Mucosa of gallbladder (tissue), 1 donor: ENCODE measurements around the gene CENPN. TPM values are rescaled to one million over a fixed set of nuclear protein-coding genes. Genes with fewer than 3 reads are reported as not detected.

Experiments
- DNase-seq: peaks from one replicate; pipeline ENCODE4 v3.0.0-alpha.2; 2020; ENCODE audit warnings: low spot score
- total RNA-seq: library from RNA; stranded (reverse); gene quantifications from one replicate; pipeline ENCODE4 v1.2.1, GENCODE V29; 2021
- donor health status: DM: no; HTN: no; CAD: no.

Gene CENPN
- total RNA-seq, 1 donor from 2014 or later, result 9.3 TPM

DNA sequence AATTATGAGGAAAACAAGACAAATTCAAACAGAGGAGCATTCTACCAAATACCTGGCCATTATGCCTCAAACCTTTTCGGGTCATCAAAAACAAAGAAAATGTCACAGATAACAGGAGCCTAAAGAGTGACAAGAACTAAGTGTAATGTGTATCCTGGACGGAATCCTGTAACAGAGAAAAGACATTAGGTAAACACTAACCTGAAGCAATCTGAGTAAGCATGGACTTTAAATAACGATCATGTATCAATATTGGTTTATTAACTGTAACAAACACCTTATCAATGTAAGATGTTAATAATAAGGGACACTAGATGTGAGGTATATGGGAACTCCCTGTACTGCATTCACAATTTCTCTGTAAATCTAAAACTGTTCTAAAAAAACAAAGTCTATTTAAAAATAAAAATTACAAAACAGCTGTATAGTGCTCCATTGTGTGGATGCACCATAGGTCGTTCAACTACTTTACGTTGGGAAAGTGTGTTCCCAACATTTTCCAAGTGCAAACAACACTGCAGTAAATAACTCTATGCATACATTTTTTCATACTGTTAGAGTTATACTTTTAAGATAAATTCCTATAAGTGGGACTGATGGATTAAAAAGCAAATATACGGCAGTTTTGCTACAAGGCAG, 15.1 kb upstream of the CENPN start:
- DNase-seq, result no peak

- DNase-seq, result no peak
These were observed 14.2 kb upstream of the CENPN start for GRCh38 chr16:80992676-80993293.

DNA sequence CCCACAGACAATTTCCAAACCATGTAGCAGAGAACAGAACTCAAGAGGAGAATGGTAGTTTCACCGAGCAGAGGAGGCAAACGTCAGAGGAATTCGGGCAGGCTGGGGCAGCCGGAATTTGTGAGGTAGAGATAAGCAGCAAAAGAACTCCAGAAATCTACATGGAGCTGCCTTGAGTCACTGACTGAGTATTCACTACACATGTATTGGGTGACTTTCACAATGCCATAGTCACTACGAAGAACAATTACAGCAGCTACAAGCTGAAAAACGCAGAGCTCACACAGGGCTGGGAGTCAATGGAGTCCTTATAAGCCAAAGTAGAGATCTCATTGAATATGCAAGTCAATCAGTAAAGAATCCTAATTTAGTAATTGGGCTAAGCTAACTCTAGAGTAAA, 13.7 kb upstream of the CENPN start:
- DNase-seq, result peak; percentile 23

DNA sequence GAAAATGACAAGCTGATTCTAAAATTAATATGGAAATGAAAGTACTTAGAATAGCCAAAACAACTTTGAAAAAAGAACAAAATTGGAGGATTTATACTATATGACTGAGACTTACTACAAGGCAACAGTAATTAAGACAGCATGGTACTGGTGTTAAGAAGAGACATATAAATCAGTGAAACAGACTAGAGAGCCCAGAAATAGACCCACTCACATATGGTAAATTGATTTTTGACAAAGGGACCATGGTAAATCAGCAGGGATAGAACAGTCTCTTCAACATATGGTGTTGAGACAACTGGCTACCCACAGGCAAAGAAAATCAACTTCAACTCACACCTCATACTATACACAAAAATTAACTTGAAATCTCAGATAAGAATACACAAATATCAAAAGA, 13.2 kb upstream of the CENPN start:
- DNase-seq, result no peak

- DNase-seq, result no peak
These were observed 12.6 kb upstream of the CENPN start for GRCh38 chr16:80994451-80994850.

GRCh38 chr16:80996688-80997138, 10.3 kb upstream of the CENPN start:
- DNase-seq, result no peak

- DNase-seq, result peak; percentile 13
These were observed 9.7 kb upstream of the CENPN start for GRCh38 chr16:80997139-80997798.

- no peak for DNase-seq
These were observed 8.9 kb upstream of the CENPN start for GRCh38 chr16:80997964-80998620.

DNA sequence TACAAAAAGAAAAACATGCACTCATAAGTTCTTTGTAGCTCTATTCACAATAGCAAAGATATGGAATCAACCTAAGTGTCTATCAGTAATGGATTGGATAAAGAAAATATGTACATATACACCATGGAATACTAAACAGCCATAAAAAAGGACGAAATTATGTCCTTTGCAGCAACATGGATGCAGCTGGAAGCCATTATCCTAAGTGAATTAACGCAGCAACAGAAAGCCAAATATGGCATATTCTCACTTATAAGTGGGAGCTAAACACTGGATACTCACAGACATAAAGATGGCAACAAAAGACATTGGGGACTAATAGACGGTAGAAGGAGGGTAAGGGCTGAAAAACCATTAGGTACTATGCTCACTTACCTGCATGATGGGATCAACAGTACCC, 6.1 kb upstream of the CENPN start:
- no peak for DNase-seq

DNA sequence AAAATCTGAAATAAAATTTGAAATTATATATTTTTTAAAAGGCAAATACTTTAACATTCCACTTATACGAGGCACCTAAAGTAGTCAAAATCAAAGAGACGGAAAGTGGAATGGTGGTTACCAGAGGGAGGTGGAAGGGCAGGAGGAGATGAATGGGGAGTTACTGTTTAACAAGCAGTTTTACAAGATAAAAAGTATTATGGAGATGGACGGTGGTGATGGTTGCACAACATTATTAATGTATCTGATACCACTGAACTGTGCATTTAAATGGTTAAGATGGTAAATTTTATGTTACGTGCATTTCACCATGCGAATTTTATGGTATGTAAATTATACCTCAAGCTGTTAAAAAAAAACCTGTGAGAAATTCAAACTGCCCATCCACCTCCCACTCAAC, 5.7 kb upstream of the CENPN start:
- no peak for DNase-seq

DNA sequence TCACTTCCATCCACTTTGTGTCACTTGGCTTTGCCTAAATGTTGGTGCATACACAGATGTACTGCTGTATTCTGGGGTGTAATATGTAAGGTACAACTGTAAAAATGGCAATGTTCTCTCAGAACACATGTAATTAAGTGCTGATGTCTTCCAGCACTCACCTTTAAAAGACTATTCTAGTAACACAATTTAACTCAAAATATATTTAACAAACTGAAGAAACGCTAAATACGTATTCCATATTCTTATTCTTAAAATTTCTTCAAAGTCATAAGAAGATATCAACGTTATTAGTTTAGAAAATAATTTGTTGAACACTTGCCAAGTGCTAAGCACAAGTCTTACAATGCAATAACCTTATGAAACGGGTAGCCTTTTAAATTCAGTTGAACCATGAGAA, 4.0 kb upstream of the CENPN start:
- no peak for DNase-seq

DNA sequence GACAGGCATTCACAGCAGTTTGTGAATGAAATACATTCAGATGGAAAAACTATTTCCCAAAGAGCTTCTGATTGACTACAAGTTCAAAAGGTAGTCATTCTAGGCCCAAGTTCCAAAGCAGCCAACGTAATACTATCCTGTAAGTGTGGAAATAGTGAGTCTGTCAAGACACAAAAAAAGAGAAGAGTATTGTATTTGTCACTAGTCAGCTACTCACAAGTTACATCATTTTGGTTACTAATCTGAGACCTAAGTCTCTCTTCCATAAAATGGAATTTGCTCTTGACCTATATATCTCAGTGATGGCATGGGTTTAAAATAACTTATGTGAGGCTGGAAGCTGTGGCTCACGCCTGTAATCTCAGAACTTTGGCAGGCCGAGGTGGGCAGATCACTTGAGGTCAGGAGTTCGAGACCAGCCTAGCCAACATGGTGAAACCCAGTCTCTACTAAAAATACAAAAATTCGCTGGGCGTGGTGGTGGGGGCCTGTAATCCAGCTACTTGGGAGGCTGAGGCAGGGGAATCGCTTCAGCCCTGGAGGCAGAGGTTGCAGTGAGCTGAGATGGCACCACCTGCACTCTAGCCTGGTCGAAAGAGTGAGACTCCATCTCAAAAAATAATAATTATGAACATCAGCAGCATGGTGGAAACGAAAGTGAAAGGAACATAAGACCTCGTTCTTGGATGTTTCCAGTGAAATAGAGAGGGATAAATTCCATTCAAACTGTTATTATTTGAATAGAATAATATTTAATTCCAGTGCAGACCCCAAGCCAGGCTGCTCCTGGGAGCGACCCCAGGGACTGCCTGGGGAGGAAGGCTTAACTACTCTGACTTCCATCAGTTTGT, 3.2 kb upstream of the CENPN start:
- no peak for DNase-seq

DNA sequence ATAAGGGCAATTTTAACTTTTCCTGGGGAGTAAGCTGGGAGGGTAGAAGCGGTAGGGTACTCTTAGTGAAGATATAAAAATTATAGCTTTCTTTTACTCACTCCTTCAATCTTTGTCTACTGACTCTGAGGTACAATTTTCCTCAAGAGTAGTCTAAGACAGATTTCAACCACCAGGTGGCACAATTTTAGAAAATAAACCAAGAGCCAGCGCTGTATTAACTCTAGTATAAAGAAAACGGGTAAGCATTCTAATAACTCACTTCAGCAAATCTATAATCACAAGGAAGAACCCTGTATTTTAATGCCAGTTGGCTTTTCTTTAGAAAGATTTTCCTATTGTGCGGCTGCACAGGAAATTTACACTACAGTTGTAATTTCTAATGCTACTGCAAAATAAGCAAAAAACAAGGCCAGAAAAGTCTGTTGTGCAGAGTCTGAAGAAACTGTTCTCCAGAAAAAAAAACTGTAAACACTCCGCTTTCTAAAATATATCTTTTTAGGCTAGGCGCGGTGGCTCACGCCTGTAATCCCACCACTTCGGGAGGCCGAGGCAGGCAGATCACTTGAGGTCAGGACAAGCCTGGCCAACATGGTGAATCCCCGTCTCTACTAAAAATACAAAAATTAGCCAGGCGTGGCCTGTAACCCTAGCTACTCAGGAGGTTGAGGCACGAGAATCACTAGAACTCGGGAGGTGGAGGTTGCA, 2.2 kb upstream of the CENPN start:
- DNase-seq, result peak; percentile 39

GRCh38 chr16:81005610-81006161, 1.3 kb upstream of the CENPN start:
- DNase-seq, result peak; percentile 21

DNA sequence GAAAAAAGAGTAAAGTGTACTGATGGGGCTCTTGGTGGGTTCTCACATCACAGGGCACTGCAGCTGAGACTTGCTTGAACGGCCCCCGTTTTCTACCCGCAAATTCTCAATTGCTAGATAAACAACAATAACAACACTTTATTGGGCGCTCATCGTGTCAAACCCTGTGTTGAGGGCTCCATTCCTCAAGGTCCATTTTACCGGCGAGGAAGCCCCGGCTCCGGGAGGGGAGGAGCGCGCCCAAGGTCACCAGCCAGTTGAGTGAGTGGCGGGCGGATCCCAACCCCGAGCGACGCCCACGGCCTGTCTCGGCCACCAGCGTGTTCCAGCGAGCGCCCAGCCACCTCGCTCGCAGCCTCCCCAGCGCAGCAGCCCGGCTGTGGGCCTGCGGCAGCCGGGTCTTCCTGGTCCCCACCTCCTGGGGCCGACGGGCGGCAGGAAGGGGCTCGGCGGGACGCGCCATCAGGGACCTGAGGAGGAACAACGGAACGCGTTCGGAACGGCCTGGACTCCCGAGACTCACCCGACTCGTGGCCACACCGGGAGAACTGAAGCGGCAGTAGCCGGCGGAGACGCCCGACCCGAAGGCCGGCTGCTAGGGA, 702 bp upstream of the CENPN start:
- peak; percentile 59 for DNase-seq

DNA sequence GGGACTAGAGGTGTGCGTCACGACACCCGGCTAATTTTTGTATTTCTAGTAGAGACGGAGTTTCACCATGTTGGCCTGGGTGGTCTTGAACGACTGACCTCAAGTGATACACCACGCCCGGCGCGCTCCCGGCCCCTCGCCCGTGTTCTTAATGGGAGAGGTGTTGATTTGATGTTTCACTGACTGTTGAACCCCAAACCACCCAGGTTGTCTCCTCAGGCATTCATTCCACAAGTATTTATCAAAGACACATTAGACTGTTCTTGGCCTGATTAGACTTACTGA, 1.4 kb downstream of the CENPN start:
- DNase-seq, result no peak

DNA sequence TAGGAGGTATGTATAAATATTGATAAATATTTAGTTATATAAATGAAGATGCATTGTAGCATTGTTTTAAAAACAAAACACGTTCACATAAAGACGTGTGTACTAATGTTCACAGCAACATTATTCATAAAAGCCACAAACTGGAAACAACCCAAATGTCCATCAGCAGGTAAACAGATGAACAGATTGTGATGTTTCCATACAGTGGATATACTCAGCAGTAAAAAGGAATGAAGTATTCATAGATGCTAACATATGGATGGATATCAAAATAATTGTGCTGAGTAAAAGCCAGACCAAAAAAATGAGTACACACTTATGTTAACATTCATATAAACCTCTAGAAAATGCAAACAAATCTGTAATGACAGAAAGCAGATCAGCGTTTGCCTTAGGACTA, 6.0 kb downstream of the CENPN start:
- DNase-seq, result no peak

DNA sequence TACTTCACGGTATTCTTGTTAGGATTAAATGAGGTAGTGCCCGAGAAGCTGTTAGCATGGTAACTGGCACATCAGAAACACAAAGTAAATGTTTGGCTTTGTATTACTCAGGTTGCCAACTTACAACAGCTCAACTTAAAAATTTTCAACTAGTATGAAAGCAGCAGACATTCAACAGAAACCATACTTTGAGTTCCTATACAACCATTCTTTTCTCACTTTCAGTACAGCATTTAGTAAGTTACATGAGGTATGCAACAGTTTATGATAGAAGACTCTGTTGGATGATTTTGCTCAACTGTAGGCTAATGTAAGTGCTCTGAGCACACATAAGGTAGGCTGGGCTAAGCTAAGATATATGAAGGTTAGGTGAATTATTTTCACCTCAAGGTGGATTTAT, 7.7 kb downstream of the CENPN start:
- DNase-seq, result no peak

- DNase-seq, result no peak
These were observed 11.5 kb downstream of the CENPN start for GRCh38 chr16:81018496-81018895.

- DNase-seq, result no peak
These were observed 19.4 kb downstream of the CENPN start for GRCh38 chr16:81026429-81026828.
